ENCODE measurements around the gene ADAMTS4.

GRCh38 chr1:161209790-161210409, 11.0 kb upstream of the ADAMTS4 start:
- TF ChIP-seq CTCF (IDR thresholded peaks at IDR 0.05; ENCODE audit: insufficient read depth, low read depth, low read length) (peak; percentile 92), EZH2 (IDR thresholded peaks at IDR 0.05; ENCODE audit: insufficient read depth, low read length) (no peak)
